ENCODE data around the gene CACNG4. TPM values are rescaled to one million over a fixed set of nuclear protein-coding genes. Genes with fewer than 3 reads are reported as not detected.

Gene CACNG4
- polyA plus RNA-seq, 1 experiment: 0.25 TPM

- Histone ChIP-seq H3K9me3 (ENCODE audit: control insufficient read depth, insufficient read depth, low read length) (no peaks in the 10 kb centered on the region; the same call in 1 of the 2 replicates), H3K27me3 (ENCODE audit: control insufficient read depth, insufficient read depth, low read length) (peaks cover 18% of the 10 kb centered on the region), H3K4me3 (ENCODE audit: low read depth, low read length) (no peak overlapping the region), H3K27ac (ENCODE audit: low read depth, low read length) (no peak overlapping the region)
- TF ChIP-seq, protein P1, sequence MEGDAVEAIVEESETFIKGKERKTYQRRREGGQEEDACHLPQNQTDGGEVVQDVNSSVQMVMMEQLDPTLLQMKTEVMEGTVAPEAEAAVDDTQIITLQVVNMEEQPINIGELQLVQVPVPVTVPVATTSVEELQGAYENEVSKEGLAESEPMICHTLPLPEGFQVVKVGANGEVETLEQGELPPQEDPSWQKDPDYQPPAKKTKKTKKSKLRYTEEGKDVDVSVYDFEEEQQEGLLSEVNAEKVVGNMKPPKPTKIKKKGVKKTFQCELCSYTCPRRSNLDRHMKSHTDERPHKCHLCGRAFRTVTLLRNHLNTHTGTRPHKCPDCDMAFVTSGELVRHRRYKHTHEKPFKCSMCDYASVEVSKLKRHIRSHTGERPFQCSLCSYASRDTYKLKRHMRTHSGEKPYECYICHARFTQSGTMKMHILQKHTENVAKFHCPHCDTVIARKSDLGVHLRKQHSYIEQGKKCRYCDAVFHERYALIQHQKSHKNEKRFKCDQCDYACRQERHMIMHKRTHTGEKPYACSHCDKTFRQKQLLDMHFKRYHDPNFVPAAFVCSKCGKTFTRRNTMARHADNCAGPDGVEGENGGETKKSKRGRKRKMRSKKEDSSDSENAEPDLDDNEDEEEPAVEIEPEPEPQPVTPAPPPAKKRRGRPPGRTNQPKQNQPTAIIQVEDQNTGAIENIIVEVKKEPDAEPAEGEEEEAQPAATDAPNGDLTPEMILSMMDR (IDR thresholded peaks at IDR 0.05; ENCODE audit: low read depth, low read length): no peak
- ChIA-PET CTCF (no interaction called here), POLR2A (no interaction called here)
- DNase-seq (ENCODE audit: low read depth, low spot score): no peak
Observed at GRCh38 chr17:67015001-67015400, 50.5 kb downstream of the CACNG4 start.

GRCh38 chr17:67016039-67016762 is 51.7 kb downstream of the CACNG4 start:
- no peak overlapping the region for H3K27ac ChIP-seq (ENCODE audit: low read depth, low read length)
- CTCF ChIA-PET: no interaction called here
- no peak for DNase-seq (ENCODE audit: low read depth, low spot score)
- TF ChIP-seq, protein P1 (IDR thresholded peaks at IDR 0.05; ENCODE audit: low read depth, low read length): no peak
- H3K4me3 ChIP-seq (ENCODE audit: low read depth, low read length): no peak overlapping the region
- POLR2A ChIA-PET: no interaction called here
- H3K27me3 ChIP-seq (ENCODE audit: control insufficient read depth, insufficient read depth, low read length): peaks cover 11% of the 10 kb centered on the region
- H3K9me3 ChIP-seq (ENCODE audit: control insufficient read depth, insufficient read depth, low read length): no peaks in the 10 kb centered on the region; the same call in 1 of the 2 replicates

DNA sequence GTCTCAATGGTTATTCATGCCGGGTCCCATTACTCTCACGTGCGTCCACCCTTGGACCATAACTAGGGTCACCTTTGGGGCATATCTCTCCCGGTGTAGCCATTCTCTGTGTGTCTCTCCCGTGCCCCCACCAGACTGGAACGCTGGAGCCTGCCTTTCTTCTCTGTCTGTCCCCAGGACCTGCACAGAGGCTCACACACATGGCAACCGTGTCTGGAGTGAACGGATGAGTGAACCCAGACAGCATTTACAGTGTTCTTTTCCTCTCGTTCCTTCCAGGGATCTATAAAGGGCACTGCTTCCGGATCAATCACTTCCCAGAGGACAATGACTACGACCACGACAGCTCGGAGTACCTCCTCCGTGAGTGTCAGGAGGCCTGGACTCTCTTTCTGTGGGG is 53.4 kb downstream of the CACNG4 start:
- TF ChIP-seq, protein P1 (IDR thresholded peaks at IDR 0.05; ENCODE audit: low read depth, low read length): no peak
- no peaks in the 10 kb centered on the region; the same call in 1 of the 2 replicates for H3K9me3 ChIP-seq (ENCODE audit: control insufficient read depth, insufficient read depth, low read length)
- ChIA-PET POLR2A (no interaction called here), CTCF (no interaction called here)
- peaks cover 5% of the 10 kb centered on the region for H3K27me3 ChIP-seq (ENCODE audit: control insufficient read depth, insufficient read depth, low read length)
- DNase-seq (ENCODE audit: low read depth, low spot score): no peak
- no peak overlapping the region for H3K27ac ChIP-seq (ENCODE audit: low read depth, low read length)
- no peak overlapping the region for H3K4me3 ChIP-seq (ENCODE audit: low read depth, low read length)

- Histone ChIP-seq H3K27me3 (ENCODE audit: control insufficient read depth, insufficient read depth, low read length) (peaks cover 5% of the 10 kb centered on the region), H3K27ac (ENCODE audit: low read depth, low read length) (no peak overlapping the region), H3K4me3 (ENCODE audit: low read depth, low read length) (no peak overlapping the region), H3K9me3 (ENCODE audit: control insufficient read depth, insufficient read depth, low read length) (no peaks in the 10 kb centered on the region; the same call in 1 of the 2 replicates)
- ChIA-PET CTCF (no interaction called here), POLR2A (no interaction called here)
- TF ChIP-seq, protein P1 (IDR thresholded peaks at IDR 0.05; ENCODE audit: low read depth, low read length): no peak
- DNase-seq (ENCODE audit: low read depth, low spot score): no peak
Observed at GRCh38 chr17:67018471-67019434, 54.2 kb downstream of the CACNG4 start.

DNA sequence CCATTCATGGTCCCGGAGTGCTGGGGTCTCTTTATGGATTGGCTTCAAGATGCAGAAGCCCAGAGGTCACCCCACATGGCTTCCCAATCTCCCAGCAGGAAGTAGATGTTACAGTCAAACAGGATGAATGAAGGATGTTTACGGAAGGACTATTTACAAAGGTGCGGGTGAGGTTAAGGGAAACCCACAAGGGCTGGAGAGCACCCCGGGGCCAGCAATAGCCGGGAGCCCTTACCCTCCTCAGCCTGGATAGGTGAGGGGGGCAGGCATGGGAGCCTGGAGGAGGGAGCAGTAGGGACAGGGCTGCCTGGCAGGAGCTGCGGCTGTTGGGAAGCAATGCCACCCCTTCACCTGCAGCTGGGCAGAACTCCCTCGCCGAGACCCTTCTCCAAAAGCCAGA is 55.3 kb downstream of the CACNG4 start:
- POLR2A ChIA-PET: no interaction called here
- TF ChIP-seq, protein P1 (IDR thresholded peaks at IDR 0.05; ENCODE audit: low read depth, low read length): no peak

More for the DNA sequence above, 55.3 kb downstream of the CACNG4 start:
- Histone ChIP-seq H3K27me3 (ENCODE audit: control insufficient read depth, insufficient read depth, low read length) (peaks cover 5% of the 10 kb centered on the region), H3K9me3 (ENCODE audit: control insufficient read depth, insufficient read depth, low read length) (no peaks in the 10 kb centered on the region; the same call in 1 of the 2 replicates), H3K27ac (ENCODE audit: low read depth, low read length) (no peak overlapping the region), H3K4me3 (ENCODE audit: low read depth, low read length) (no peak overlapping the region)
- DNase-seq (ENCODE audit: low read depth, low spot score): no peak
- CTCF ChIA-PET: no interaction called here
